Astrocyte (in vitro differentiated cells and primary cell): ENCODE data around the gene FMN2. TPM values are rescaled to one million over a fixed set of nuclear protein-coding genes. Genes with fewer than 3 reads are reported as not detected.

Source experiments
- DNase-seq: peaks from one replicate; pipeline ENCODE4 v3.0.0-alpha.2; 2010; ENCODE audit warnings: low read depth
- FAIRE-seq: peaks from 2 replicates; lab custom pipeline; 2011; peaks lifted over from hg19 to GRCh38; lab: Jason Lieb, UNC
- H2AFZ ChIP-seq: 2 replicates; pipeline ENCODE4 v1.6.0; 2012; ENCODE audit warnings: low read depth, low read length, inconsistent platforms
- H3K27ac ChIP-seq: 2 replicates; pipeline ENCODE4 v1.5.1; 2011; ENCODE audit warnings: low read depth, low read length, inconsistent platforms
- H3K27me3 ChIP-seq: 2 replicates; pipeline ENCODE4 v1.6.0; 2011; ENCODE audit warnings: low read length, inconsistent platforms; ENCODE audit not compliant: insufficient read depth
- H3K36me3 ChIP-seq: 2 replicates; pipeline ENCODE4 v1.5.1; 2011; ENCODE audit warnings: low read length, inconsistent platforms; ENCODE audit not compliant: insufficient read depth
- H3K4me1 ChIP-seq: 2 replicates; pipeline ENCODE4 v1.5.1; 2011; ENCODE audit warnings: low read length, inconsistent platforms; ENCODE audit not compliant: insufficient read depth
- H3K4me2 ChIP-seq: 2 replicates; pipeline ENCODE4 v1.6.0; 2012; ENCODE audit warnings: low read length, inconsistent platforms
- H3K4me3 ChIP-seq: 2 replicates; pipeline ENCODE4 v1.5.1; 2011; ENCODE audit warnings: low read depth, mild to moderate bottlenecking, low read length, inconsistent platforms; ENCODE audit not compliant: insufficient read depth
- H3K79me2 ChIP-seq: 2 replicates; pipeline ENCODE4 v1.6.0; 2012; ENCODE audit warnings: mild to moderate bottlenecking, low read length, inconsistent platforms; ENCODE audit not compliant: insufficient read depth
- H3K9ac ChIP-seq: 2 replicates; pipeline ENCODE4 v1.6.0; 2012; ENCODE audit warnings: mild to moderate bottlenecking, low read length, inconsistent platforms
- H3K9me3 ChIP-seq: 2 replicates; pipeline ENCODE4 v1.5.1; 2012; ENCODE audit warnings: low read depth, mild to moderate bottlenecking, low read length, inconsistent platforms; ENCODE audit not compliant: insufficient read depth
- H4K20me1 ChIP-seq: 2 replicates; pipeline ENCODE4 v1.6.0; 2012; ENCODE audit warnings: low read length, inconsistent platforms; ENCODE audit not compliant: insufficient read depth
- H3K27ac Mint-ChIP-seq: one replicate; pipeline ENCODE4 v1.8.0; 2021; ENCODE audit warnings: mild to moderate bottlenecking, mixed read lengths; ENCODE audit not compliant: unreplicated experiment
- H3K27me3 Mint-ChIP-seq: one replicate; pipeline ENCODE4 v1.8.0; 2021; ENCODE audit warnings: low read depth, mixed read lengths; ENCODE audit not compliant: unreplicated experiment
- H3K36me3 Mint-ChIP-seq: one replicate; pipeline ENCODE4 v1.8.0; 2021; ENCODE audit warnings: low read depth, mixed read lengths; ENCODE audit not compliant: unreplicated experiment
- H3K4me1 Mint-ChIP-seq: one replicate; pipeline ENCODE4 v1.8.0; 2021; ENCODE audit warnings: low read depth, mixed read lengths; ENCODE audit not compliant: unreplicated experiment
- H3K4me3 Mint-ChIP-seq: one replicate; pipeline ENCODE4 v1.8.0; 2021; ENCODE audit warnings: mild to moderate bottlenecking, moderate library complexity, mixed read lengths; ENCODE audit not compliant: unreplicated experiment
- H3K9me3 Mint-ChIP-seq: one replicate; pipeline ENCODE4 v1.8.0; 2021; ENCODE audit warnings: mild to moderate bottlenecking, mixed read lengths; ENCODE audit not compliant: unreplicated experiment
- CTCF ChIP-seq: IDR thresholded peaks from 2 replicates; pipeline ENCODE4 v1.5.1; 2011; ENCODE audit warnings: low read depth, mild to moderate bottlenecking, inconsistent platforms, low read length, moderate library complexity; ENCODE audit not compliant: insufficient read depth
- EZH2 ChIP-seq: IDR thresholded peaks from 2 replicates; pipeline ENCODE4 v1.6.1; 2012; ENCODE audit warnings: mild to moderate bottlenecking, low read length, inconsistent platforms; ENCODE audit not compliant: insufficient read depth
- total RNA-seq: library from RNA; stranded (reverse); gene quantifications from 2 replicates; pipeline ENCODE4 v1.2.1, GENCODE V29; 2021

The FMN2 gene
- total RNA-seq, 1 donor from 2014 or later, result 2.4 TPM

DNA sequence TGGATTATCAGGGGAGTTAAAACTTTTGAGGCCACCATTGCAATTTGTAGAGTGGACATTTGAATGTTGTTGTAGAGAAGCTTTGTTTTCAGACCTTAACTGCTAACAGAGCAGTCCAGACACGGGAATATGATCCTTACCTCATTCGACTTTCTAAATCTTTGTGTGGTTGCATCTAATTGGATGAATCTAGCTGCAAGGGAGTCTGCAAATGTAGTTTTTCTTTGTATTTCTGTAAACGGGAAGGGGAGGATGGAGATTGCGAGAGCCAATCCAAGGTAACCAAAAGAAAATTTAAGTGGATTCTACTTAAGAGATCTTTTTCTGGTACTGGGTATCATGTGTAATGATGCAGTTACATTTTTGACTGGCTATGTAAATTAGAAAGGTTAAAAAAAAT lies 110.2 kb downstream of the FMN2 start:
- no peak for DNase-seq
- no peaks in the 10 kb centered on the region for H3K4me1 ChIP-seq
- H3K27ac Mint-ChIP-seq, result no peak overlapping the region
- peaks cover 4% of the 10 kb centered on the region for H3K9me3 ChIP-seq
- H3K36me3 Mint-ChIP-seq, result peaks cover 3% of the 10 kb centered on the region
- no peak overlapping the region for H3K9ac ChIP-seq
- no peaks in the 10 kb centered on the region for H3K27me3 ChIP-seq
- no peaks in the 10 kb centered on the region for H3K36me3 ChIP-seq
- H4K20me1 ChIP-seq, result no peaks in the 10 kb centered on the region
- H3K27ac ChIP-seq, result no peak overlapping the region
- no peak overlapping the region for H2AFZ ChIP-seq
- H3K4me2 ChIP-seq, result no peak overlapping the region
- TF ChIP-seq EZH2, result no peak
- no peak for TF ChIP-seq CTCF
- no peak for FAIRE-seq
- H3K4me1 Mint-ChIP-seq, result no peaks in the 10 kb centered on the region
- no peaks in the 10 kb centered on the region for H3K27me3 Mint-ChIP-seq
- H3K9me3 Mint-ChIP-seq, result no peaks in the 10 kb centered on the region
- H3K79me2 ChIP-seq, result no peaks in the 10 kb centered on the region
- no peak overlapping the region for H3K4me3 ChIP-seq
- H3K4me3 Mint-ChIP-seq, result no peak overlapping the region

- TF ChIP-seq EZH2, result no peak
- no peak for TF ChIP-seq CTCF
- H3K4me2 ChIP-seq, result no peak overlapping the region
- Mint-ChIP-seq H3K4me1 (peaks cover 7% of the 10 kb centered on the region), H3K27me3 (no peaks in the 10 kb centered on the region), H3K9me3 (no peaks in the 10 kb centered on the region), H3K36me3 (peaks cover 4% of the 10 kb centered on the region), H3K27ac (no peak overlapping the region), H3K4me3 (no peak overlapping the region)
- no peak overlapping the region for H3K9ac ChIP-seq
- H4K20me1 ChIP-seq, result no peaks in the 10 kb centered on the region
- no peaks in the 10 kb centered on the region for H3K79me2 ChIP-seq
- no peak overlapping the region for H3K4me3 ChIP-seq
- no peaks in the 10 kb centered on the region for H3K27me3 ChIP-seq
- H2AFZ ChIP-seq, result no peak overlapping the region
- no peaks in the 10 kb centered on the region for H3K36me3 ChIP-seq
- DNase-seq, result no peak
- H3K4me1 ChIP-seq, result peaks cover 9% of the 10 kb centered on the region
- FAIRE-seq, result no peak
- H3K27ac ChIP-seq, result no peak overlapping the region
- no peaks in the 10 kb centered on the region for H3K9me3 ChIP-seq
Observed at GRCh38 chr1:240207073-240207709, 115.5 kb downstream of the FMN2 start.

GRCh38 chr1:240210026-240210425 lies 118.3 kb downstream of the FMN2 start:
- Histone ChIP-seq H3K4me3 (no peak overlapping the region), H3K27me3 (no peaks in the 10 kb centered on the region), H3K4me1 (peaks cover 9% of the 10 kb centered on the region), H3K4me2 (peak overlapping the region; percentile 25), H3K9ac (peak overlapping the region; percentile 32), H3K79me2 (no peaks in the 10 kb centered on the region), H3K36me3 (no peaks in the 10 kb centered on the region), H3K27ac (peak overlapping the region; percentile 12), H3K9me3 (no peaks in the 10 kb centered on the region), H2AFZ (no peak overlapping the region), H4K20me1 (no peaks in the 10 kb centered on the region)
- FAIRE-seq (no peak), DNase-seq (peak; percentile 68)
- Mint-ChIP-seq H3K4me3 (no peak overlapping the region), H3K27ac (no peak overlapping the region), H3K36me3 (peaks cover 8% of the 10 kb centered on the region), H3K4me1 (peaks cover 7% of the 10 kb centered on the region), H3K27me3 (peaks cover 2% of the 10 kb centered on the region), H3K9me3 (no peaks in the 10 kb centered on the region)
- TF ChIP-seq CTCF, result no peak
- no peak for TF ChIP-seq EZH2
